HG03196 (cell line): Measurements from ENCODE around the gene KRTCAP2.

Source experiments
- ATAC-seq: cut with Tn5 transposase; IDR thresholded peaks from one replicate; pipeline ENCODE4 v1.9.1; 2021; ENCODE audit not compliant: unreplicated experiment

KRTCAP2 gene

GRCh38 chr1:155184835-155185782 is 12.0 kb upstream of the KRTCAP2 start:
- peak; percentile 89 for ATAC-seq

- no peak for ATAC-seq
Measured at GRCh38 chr1:155184351-155184811, 11.3 kb upstream of the KRTCAP2 start.

- ATAC-seq: no peak
Measured at GRCh38 chr1:155183775-155184221, 10.7 kb upstream of the KRTCAP2 start.

- ATAC-seq: no peak
Measured at GRCh38 chr1:155182052-155182550, 9.0 kb upstream of the KRTCAP2 start.

GRCh38 chr1:155181371-155182051 is 8.4 kb upstream of the KRTCAP2 start:
- no peak for ATAC-seq

GRCh38 chr1:155179112-155180031 is 6.3 kb upstream of the KRTCAP2 start:
- ATAC-seq: no peak

- ATAC-seq: no peak
Measured at GRCh38 chr1:155178441-155179111, 5.5 kb upstream of the KRTCAP2 start.

GRCh38 chr1:155177918-155178281 is 4.8 kb upstream of the KRTCAP2 start:
- ATAC-seq: no peak

GRCh38 chr1:155177192-155177917 is 4.3 kb upstream of the KRTCAP2 start:
- ATAC-seq: no peak

- ATAC-seq: no peak
Measured at GRCh38 chr1:155176544-155177071, 3.5 kb upstream of the KRTCAP2 start.

GRCh38 chr1:155175927-155176371 is 2.8 kb upstream of the KRTCAP2 start:
- no peak for ATAC-seq

- no peak for ATAC-seq
Measured at GRCh38 chr1:155175281-155175926, 2.3 kb upstream of the KRTCAP2 start.

- ATAC-seq: no peak
Measured at GRCh38 chr1:155174324-155175280, 1.5 kb upstream of the KRTCAP2 start.

GRCh38 chr1:155173478-155174323 is 597 bp upstream of the KRTCAP2 start, which contains the start of gene TRIM46:
Gene TRIM46 (plus strand): TSS chr1:155173849. CDS start chr1:155173967, 118 bp downstream.
- ATAC-seq: no peak

- ATAC-seq: peak; percentile 8
Measured at GRCh38 chr1:155171836-155172731, 1.0 kb downstream of the KRTCAP2 start.
